Skin of body (tissue), 2 donors: ENCODE measurements around the gene ENTR1. TPM values are rescaled to one million over a fixed set of nuclear protein-coding genes. Genes with fewer than 3 reads are reported as not detected.

Experiments used
- DNase-seq: peaks from one replicate; lab custom pipeline; 2025; lab: John Stamatoyannopoulos, UW
- total RNA-seq: library from RNA; depleted of rRNA; stranded (reverse); fragments of >200 nt; gene quantifications from one replicate; pipeline ENCODE4 v1.2.3, GENCODE V29; 2014

ENTR1 gene
- total RNA-seq, 1 donor from 2014 or later = 21.4 TPM

GRCh38 chr9:136378170-136379002 is 32.0 kb downstream of the ENTR1 start:
- no peak for DNase-seq

- DNase-seq = no peak
Measured at GRCh38 chr9:136377341-136378169, 32.9 kb downstream of the ENTR1 start.

DNA sequence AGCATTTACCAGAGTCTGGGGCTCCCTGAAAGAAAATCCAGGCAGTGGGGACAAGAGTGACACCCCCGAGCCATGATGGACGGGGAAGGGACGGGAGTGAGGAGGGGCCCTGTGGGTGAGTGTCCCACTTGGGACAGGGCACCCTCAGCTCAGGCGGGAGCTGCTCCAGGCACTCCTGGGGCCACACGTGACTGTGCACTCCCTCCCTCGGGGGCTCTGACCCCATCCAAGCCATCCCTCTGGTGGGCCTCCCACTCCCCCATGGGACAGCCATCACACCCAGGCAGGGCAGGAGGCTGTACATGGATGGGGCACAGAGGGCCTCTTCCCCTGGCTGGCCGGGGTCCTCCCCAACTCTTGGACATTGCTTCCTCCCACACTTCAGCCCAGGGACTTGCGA is 34.0 kb downstream of the ENTR1 start:
- no peak for DNase-seq

DNA sequence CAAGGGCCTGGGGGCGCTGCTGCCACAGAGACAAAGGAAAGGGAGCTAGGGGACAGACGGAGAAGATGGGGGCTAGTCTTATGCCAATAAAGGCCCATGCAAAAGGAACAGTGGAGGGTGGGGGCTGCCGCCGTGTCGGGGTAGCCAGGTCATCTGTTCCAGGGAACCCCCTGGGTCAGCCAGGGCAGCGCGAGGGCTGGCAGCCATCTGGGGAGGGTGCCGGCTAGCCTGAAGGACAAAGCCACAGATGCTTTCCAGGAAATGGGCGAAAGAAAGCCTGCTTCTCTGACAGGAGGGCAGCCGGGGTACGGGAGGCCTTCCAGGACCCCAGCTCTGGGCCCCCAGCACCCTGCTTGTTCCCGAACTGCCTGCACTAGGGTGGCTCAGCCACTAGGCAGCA is 35.3 kb downstream of the ENTR1 start:
- no peak for DNase-seq

- DNase-seq = no peak
Measured at GRCh38 chr9:136374183-136374575, 36.2 kb downstream of the ENTR1 start.

GRCh38 chr9:136373300-136374182 is 36.9 kb downstream of the ENTR1 start, which contains the start of gene CARD9:
CARD9 (minus strand) TSS chr9:136373669; CDS start chr9:136372078, 1,591 bp downstream.
- DNase-seq = no peak

- no peak for DNase-seq
Measured at GRCh38 chr9:136372561-136373299, 37.7 kb downstream of the ENTR1 start.

DNA sequence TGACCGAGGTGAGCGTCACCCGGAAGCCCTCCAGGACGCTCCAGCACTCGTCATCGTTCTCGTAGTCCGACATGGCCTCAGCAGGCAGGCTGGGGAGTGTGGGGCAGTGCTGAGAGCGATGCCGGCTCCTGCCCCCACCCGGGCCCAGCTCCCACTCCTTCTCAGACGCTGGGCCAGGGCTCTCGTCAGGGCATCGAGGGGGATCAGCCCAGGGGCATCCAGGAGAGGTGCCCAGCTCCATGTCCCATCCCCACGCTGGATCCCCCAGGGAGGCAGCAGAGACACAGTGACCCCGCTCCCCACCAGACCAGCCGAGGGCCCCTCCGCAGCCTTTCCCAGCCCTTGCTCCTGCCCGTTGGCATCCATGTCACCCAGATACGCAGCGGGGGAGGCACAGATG is 38.4 kb downstream of the ENTR1 start:
- DNase-seq = no peak

GRCh38 chr9:136371533-136371880 is 38.9 kb downstream of the ENTR1 start:
- no peak for DNase-seq

GRCh38 chr9:136370687-136371532 is 39.5 kb downstream of the ENTR1 start:
- no peak for DNase-seq

DNA sequence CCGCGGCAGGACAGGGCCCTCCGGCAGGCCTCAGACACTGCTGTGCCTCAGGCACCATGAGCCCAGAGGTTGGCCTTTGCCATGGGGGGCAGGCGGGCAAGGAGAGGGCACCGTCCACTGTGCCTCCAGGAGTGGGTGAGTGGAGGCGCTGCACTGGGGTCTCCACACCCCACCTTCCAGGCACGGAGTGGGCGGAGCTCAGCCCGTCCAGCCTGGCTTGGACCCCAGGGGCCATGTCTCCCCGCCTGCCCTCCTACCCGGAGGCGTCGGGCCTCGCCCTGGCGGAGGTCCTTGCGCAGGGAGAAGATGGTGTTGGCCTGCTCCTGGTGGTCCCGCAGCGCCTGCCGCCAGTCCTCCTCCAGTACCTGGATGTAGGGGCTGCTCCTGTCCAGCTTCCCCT is 40.4 kb downstream of the ENTR1 start:
- no peak for DNase-seq

DNA sequence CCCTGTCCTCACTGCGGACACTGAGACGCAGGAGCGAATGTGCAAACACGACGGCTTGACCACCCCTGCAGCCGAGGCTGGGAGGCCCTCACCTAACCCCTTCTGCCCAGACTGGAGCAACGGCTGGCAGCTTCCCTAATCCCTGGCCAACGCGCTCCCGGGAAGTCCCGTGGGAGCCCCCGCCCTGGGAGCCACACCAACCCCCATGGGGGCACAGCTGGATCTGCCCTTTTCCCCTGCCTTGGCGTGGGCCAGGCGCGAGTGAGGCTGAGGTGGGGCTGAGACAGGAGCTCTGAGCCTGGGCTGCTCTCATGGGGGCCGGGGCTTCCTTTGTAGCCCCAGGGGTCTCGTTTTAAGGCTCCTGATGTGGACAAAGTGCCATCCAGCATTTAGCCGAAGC is 42.2 kb downstream of the ENTR1 start:
- DNase-seq = no peak

DNA sequence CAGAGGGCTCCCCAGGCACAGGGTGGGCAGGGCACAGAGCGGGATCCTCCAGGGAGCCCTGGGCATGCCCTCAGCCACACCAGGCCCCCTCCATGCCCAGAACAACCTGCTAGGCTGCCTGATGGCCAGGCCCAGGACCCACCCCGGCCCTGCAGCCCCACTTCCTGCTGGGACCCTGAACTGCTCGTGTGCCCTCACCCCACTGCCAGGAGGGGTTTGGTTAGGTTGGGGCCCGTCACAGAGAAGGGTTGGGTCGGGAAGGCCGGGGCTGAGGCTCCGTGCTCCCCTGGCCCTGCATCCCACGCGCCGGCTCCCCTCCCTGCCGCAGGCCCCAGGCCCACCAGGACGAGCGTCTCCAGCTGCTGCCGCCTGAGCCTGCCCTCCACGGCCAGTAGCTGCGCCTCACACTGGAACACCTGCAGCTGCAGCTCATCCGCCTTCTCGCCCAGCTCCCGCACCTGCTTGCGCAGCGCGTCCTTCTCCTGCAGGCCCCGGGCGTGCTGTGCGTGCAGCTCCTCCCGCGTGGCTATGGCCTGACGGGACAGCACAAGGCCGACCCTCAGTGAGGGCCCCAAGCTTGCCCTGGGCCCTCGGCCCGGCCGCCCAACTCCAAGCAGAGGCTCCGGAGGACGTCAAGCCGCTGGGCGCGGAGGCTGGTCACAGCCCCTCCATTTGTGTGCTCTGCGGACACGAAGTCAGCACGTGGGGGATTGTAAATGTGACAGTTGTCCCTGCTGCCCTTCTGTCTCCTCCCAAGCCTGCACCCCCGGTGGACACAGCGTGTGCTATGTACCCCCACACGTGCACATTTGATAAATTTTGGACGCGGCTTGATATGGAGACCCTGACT is 42.9 kb downstream of the ENTR1 start:
- no peak for DNase-seq

DNA sequence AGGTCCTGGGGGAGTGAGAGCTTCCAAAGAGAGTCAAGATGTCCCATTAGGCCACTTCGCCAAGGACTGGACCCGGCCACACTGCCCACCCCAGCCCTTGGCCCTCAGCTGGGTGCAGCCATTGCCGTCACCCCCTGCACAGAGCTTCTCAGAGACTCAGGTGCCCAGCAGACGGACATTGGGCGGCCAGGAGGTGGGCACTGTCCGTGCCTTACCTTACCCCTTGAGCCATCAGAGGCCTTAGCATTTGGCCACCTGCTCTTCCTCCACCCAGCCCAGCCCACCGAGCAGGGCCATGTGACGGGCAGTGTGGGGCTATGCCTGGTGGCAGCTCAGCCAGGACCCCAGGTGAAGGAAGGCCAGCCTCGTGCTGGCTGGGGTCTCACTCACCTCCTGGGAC is 43.6 kb downstream of the ENTR1 start:
- no peak for DNase-seq

DNA sequence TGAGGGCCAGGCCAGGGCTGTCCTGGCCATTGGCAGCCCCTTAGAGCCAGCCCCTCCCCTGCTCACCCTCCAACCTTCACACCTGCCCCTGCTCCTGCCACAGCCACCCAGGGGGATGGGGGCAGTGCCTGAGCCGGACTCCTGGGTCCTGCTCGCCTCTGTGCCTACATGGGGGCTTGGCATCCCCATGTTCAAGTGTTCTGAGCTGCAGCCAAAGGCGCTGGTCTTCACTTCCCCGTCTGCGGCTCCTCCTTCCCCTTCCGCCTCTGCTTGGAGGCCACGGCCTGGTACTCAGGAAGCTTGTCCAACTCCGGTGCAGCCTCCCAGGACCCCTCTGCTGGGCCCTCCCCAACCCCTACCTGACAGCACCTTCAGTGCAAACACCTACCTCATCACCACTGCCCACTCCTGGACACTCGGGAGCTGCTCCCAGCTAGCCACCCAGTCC is 44.6 kb downstream of the ENTR1 start:
- no peak for DNase-seq

DNA sequence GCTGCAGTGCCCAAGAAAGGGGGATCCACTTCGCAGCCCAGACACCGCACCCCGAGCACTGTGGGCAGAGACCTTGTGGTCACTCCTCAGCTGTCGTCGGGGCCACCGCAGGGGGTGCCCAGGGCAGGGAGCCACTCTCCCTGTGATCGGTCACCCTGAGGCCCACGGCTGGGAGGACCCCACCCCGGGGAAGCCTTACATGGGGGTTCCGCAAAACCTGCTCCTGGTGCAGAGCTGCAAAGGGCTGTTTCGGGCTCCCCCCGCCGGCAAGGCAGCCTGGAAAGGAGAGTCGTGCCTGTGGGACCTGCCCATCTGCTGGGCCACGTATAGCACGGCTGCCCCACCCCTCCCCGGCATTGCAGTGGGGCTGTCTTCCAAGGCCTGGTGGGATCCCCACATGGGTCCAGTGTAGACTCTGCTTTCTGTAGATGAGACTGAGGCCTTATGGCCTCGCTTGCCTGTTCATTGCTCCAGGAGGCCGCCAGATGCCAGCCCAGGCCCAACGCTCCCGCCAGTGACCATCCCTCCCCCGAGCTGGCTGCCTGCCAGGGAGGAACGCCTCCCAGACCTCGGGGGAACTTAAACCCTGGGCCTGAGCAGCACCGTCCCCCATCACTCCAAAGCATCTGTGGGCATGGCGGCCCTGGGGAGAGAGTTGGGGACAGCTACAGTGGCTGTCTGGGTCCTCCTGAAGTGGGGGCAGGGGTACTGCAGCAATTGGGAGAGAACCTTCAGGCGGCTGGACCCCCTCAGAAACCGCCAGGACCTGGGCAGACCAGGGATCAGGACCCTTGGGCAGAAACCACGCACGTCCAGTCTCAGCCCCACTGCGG is 45.3 kb downstream of the ENTR1 start:
- no peak for DNase-seq

- DNase-seq = no peak
Measured at GRCh38 chr9:136363949-136364748, 46.3 kb downstream of the ENTR1 start.
